Colon (tissue), 2 donors: ENCODE data around the gene COLQ.
"Not testable (repeated sequence)": the region's sequence is repeated elsewhere in the genome, so short reads cannot be mapped to it uniquely, and the experiment has no call there.

Experiments used
- FAIRE-seq: peaks from 2 replicates; lab custom pipeline; 2012; peaks lifted over from hg19 to GRCh38; lab: Jason Lieb, UNC
- donor health status: control.
- donor health status: control.

The COLQ gene

DNA sequence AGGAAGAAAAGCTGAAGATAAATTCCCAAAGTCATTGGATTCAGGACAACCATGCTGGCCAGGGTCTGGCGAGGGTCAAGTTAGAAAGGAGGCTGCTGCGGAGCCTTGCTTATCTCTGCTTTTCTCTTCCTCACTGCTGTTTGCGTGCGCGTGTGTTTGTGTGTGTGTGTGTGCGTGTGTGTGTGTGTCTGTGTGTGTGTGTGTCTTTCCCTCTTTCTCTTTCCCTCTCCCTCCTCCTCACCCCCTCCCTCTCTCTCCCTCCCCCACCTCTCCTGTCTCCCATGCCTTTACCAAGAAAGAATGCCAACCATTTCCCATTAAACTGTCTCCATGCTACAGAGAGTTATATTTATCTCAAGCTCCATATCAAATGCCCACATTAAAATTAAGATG, at the start of gene COLQ:
TSS of gene COLQ (minus strand) at position 134 of the 393 bp plus-strand sequence. CDS start at position 53, 81 bp downstream.
- FAIRE-seq, result no peak

DNA sequence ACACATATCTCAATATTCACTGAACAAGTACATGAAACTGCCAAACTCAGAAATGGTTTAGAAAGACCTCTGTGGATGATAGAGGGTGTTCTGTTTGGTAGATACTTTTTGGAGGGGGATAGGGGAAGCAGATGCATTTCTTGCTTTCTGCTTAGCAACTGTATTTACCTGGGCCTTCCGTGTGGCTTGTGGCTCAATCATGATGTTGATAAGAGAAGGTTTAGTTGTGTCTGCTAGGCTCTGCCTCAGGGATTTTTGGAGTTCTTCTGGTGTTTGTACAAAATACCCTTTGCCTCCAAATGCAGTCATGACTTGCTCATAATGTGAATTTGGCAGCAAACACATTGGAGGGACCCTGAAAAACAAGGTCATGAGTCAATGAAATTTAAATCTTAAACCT, 41.7 kb upstream of the COLQ start:
- no peak for FAIRE-seq

DNA sequence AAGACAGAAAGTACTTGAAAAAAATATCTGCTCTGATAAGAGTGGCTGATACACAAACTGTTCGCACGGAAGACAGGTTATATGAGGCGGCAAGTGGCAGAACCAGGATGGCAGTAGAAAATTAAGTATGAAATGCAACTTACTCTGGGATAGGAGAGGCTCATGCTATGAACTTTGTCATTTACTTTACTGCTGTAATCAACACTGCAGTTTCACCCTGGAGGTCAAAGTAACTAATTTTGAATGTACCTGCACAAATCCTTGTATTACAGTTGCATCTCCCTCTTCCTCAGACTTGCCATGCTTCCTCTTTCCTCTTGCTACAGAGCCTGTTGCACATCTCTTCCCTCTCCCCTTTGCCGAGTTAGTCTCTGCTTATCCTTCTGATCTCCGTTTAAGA, 41.1 kb upstream of the COLQ start:
- FAIRE-seq, result no peak

DNA sequence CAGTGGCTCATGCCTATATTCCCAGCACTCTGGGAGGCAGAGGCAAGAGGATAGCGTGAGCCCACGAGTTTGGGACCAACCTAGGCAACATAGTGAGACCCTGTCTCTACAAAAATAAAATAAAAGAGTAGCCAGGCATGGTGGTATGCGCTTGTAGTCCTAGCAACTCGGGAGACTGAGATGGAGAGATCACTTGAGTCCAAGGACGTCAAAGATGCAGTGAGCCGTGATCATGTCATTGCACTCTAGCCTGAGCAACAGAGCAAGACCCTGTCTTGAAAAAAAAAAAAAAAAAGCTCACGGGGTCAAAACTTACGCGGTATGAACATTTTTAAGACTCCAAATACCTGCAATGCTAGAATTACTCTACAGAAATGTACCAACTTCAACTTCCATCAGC, 37.1 kb upstream of the COLQ start:
- no peak for FAIRE-seq

DNA sequence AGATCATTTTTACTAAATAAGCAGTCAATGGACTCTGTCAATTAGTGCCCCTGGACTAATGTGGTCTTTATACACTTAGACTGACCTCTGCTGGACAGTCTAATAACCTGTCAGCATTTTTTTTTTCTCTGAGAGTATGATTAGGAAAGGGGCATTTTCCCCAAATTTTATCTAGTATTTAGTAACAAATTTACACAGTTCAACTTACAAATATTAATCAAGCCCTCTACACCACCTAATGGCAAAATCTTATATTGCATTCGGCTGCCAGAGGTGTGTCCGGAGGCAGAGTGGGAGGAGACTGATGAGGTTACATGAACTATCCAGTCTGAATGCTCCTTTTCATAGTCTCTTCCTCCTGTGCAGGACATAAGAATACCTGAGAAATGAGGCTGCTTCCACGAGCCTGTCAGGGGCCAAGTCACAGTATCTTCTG, 36.0 kb upstream of the COLQ start:
- no peak for FAIRE-seq

DNA sequence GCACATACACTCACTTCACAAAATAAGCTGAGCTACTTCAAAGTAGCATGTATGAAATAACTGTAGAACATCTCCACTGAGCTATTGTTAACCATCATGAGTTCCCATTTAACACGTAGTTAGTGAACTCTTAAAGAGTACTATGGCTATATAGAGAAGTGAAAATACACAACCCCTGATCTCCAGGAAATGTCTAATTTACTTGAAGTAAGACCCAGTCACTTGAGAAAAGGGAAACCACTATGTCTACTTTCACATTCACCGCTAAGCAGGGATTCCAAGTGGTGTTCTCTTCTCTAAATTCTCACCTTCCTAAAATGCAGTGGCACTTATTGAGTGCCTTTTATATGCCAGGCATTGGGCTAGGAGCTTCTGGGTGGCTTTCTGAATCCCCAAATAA, 35.0 kb upstream of the COLQ start:
- FAIRE-seq, result no peak

DNA sequence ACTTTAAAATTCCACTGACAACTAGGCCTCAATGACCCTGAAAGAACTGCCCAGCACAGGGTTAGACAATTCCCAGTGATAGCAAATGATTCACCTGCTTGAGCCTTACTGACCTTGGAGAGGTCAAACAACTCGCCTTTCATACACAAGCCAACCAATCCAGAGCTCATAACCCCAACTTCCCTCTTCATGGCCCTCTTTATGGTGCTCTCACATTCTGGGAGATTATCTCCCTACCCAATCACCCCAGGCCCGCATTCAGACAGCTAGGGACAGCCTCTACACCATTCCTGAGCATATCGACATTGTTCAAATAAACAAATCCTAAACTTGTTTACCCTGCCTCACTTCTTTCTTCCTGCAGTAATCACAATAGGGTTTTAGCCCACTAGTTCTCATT, 32.2 kb upstream of the COLQ start:
- FAIRE-seq, result no peak

DNA sequence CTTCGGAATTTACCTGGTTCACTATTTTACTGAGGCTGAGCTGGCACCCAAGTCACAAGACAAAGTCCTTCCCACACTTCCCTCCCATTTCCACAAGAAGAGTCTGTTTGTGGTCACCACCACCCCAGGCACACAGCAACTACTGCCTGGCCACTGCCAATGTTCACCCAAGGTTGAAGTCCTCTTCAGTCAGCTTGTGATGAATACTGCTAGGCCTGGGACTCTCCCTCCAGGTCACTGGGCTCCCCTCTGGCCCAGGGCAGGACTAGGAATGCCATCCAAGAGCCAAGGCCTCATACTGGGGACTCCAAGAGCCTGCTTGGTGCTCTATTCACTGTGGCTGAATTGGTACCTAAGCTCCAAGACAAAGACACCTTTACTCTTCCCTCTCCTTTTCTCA, 30.4 kb upstream of the COLQ start:
- no peak for FAIRE-seq

DNA sequence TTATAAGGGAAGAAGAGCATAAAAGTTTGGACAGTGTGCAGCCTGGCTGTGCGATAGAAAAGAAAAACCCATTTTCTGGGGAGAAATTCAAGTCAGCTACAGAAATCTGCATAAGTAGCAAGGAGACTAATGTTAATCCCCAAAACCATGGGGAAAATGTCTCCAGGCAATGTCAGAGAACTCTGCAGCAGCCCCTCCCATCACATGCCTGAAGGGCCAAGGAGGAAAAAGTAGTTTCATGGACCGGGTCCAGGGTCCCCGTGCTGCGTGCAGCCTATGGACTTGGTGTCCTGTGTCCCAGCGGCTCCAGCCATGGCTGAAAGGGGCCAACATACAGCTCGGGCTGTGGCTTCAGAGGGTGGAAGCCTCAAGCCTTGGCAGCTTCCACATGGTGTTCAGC, 28.3 kb upstream of the COLQ start:
- FAIRE-seq, result no peak

DNA sequence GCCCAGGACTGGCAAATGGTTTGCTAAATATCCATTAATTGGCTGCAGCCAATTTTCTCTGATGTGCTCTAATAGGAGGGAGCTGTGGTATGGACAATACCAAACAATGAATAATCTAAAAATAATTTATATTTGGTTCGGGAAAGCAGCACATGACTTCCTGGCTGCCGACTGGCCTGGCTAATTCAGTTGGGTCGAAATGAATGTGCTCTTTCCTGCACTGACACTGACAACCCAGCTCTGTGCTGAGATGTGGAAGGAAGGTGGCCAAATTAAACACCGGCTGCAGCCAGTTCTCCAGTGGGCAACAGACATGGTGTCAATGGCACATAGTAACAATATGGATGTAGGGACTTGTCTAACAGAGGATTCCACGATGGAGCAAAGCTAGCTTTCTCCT, 21.1 kb upstream of the COLQ start:
- no peak for FAIRE-seq

DNA sequence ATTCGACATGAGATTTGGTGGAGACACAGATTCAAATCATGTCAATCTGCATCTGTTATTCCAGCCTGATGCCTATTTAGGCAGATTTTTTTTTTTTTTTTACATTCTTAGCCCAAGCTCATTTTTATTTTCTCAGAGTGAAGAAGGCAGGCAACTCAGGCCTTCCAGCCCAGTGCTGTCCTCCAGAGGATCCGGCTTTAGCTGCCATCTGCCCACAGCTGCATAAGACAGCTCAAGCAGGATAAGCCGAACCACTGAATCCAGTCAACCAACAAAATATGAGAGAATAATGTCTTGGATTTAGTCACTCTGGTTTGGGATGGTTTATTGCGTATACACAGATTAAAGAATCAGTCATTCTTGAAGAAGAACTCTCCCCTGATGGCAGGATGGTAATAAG, 19.9 kb upstream of the COLQ start:
- FAIRE-seq, result no peak

DNA sequence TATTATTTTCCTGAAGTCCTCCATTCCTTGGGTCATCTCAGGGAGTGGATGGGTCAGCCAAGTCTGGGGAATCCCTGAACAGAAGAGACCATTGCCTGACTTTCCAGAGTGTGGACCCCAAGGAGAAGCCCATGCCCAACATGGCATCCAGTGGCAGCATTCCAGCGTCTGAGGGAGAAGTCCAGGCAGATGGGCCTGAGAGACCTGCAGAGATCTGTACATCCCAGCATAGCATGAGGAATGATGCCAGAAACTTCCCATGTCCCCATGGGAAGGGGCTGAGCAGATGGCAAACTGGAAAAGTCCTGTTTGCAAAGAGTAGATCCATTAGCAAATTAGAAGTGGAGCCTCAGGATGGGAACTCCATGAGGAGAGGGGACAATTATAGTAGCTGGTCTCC, 17.6 kb upstream of the COLQ start:
- no peak for FAIRE-seq

DNA sequence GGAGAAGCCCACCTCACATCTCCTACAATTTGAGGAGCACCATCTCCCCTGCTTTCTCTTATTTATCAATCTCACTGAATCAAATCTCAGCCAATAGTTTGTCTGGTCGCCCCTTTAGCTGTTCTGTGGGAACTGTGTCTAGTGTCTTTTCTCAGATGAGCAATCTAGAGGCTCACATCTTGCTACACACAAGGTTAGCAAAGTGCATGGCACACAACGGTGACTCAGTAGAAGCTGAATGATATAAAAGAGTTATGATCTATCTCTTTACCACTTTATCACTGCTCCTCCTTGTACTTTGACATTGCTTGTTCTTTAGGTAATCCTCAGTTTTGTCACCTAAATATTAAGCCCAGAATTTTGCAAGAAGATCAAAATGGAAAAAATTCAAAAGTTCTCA, 16.8 kb upstream of the COLQ start:
- FAIRE-seq, result no peak

DNA sequence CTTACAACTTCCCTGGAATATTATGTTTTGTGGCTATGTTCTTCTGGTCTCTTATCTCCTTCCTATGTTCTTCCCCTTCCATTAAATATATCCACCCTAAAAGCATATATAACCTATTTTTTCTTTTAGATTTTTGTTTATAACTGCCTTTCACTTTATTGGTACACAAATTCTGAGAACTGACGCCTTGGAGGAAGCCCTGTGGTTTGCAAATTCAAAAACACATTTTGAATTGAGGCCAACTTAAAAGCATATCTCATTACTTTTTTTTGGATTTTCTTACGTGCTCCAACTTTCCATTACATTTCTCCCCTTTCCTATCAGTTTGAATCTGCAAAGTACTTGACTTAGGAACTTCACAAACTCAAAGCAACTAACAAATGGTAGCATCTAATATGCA, 15.3 kb upstream of the COLQ start:
- no peak for FAIRE-seq

DNA sequence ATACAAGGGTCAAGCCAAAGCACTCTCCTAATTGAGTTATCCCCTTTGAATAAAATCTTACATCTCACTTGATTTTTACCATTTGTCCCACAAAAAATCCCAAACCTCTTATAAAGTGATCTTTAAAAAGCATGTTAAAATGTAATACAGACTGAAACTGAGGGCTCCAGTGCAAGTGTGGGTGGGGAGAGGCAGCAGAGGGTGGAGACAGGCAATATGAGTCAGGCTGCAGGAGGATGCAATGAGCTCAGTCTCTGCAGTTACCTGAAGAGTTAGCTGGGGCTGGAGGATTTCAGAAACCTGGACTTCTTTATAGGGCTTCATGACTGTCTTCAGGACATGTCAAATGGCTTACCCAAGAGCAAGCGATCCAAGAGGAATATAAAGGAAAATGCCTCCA, 14.2 kb upstream of the COLQ start:
- FAIRE-seq, result no peak

DNA sequence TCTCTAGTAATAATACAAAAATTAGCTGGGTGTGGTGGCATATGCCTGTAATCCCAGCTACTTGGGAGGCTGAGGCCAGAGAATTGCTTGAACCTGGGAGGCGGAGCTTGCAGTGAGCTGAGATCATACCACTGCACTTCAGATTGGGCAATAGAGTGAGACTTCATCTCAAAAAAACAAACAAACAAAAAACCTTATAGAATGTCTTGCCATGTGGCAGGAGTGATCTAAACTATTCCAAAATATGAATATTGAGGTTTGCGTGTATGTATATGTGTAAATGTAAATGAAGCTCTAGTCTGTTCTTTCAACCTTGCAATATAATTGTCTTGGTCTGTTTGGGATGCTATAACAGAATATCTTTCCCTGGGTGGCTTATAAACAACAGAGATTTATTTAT, 11.1 kb upstream of the COLQ start:
- FAIRE-seq, result not testable (repeated sequence)

DNA sequence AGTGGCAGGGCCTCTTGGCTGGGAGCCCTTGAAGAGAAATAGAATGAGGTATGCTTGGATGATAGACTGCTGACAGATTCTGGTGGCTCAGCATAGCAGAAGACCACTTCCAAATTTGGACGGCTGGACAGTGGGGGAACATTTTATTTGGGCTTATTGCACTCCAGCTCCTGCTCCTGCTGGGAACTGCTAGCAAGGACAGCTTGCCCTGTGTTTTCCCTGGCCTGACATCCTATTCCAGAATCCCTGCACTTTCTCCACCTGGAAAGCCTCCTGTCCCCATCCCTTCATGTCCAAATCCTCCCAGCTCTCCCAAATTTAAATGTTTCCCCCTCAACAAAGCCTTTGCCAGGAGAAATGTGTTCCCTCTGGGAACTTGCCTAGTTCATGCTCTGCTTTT, 9.8 kb upstream of the COLQ start:
- FAIRE-seq, result no peak

DNA sequence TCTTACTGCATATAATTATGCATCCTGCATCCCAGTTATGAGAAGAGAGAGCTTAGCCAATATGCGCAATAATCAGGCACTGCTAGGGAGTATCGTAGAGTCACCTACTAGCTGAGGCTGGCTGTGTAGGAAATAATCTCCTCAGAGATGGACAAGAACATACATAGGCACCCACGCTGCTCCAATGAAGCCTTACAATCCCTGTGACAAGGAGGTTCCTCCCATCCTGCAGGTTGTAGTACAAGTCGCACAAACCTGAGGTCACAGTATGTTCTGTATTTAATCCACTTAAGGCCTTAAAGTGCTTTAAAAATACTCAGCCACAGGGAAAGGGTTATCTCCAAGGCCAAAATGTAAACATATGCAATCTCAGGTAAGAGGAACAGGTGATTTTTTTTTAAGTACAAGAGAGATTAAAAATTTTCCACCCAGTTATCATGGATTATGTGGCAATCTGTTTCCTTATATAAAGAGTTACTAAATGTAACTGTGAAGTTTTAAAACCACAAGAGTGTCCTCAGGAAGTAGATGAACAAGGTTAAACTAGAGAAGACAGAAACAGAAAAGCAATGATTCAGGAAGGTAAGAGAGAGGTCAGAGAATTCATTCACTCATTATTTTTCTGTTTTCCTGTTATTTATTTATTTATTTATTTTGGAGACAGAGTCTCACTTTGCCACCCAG, 7.5 kb upstream of the COLQ start:
- FAIRE-seq, result no peak

DNA sequence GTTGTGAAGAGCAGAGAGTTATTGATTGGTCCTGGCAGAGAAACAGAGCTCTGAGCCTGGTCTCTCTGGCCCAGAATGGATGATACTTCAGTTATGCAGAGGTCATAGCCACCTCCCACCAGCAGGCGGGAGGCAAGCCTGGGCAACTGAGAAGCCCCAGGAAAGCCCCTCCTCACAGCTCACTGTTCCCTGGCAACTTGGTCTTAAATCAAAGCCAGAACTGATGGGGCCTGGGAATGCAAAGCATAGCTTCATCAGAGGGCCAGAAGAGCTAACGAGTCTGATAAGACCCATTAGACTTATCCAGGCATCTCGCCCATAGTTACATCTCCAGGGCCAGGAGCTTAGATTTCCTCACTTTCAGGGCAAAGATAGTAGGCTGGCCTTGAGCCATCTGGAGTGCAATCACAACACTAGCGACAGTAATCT, 5.5 kb upstream of the COLQ start:
- no peak for FAIRE-seq

DNA sequence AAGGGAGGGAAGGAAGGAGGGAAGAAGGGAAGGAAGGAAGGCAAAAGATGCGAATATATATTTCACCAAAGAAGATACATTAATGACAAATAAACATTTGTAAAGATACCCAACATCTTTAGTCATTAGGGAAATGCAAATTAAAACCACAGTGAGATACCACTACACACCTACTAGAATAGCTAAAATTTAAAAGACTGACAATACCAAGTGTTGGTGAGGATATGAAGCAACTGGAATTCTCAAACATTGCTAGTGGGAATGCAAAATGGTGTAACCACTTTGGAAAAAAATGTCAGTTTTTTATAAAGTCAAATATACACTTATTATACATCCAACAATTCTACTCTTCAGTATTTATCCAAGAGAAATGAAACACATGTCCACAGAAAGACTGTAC, 4.3 kb upstream of the COLQ start:
- no peak for FAIRE-seq

DNA sequence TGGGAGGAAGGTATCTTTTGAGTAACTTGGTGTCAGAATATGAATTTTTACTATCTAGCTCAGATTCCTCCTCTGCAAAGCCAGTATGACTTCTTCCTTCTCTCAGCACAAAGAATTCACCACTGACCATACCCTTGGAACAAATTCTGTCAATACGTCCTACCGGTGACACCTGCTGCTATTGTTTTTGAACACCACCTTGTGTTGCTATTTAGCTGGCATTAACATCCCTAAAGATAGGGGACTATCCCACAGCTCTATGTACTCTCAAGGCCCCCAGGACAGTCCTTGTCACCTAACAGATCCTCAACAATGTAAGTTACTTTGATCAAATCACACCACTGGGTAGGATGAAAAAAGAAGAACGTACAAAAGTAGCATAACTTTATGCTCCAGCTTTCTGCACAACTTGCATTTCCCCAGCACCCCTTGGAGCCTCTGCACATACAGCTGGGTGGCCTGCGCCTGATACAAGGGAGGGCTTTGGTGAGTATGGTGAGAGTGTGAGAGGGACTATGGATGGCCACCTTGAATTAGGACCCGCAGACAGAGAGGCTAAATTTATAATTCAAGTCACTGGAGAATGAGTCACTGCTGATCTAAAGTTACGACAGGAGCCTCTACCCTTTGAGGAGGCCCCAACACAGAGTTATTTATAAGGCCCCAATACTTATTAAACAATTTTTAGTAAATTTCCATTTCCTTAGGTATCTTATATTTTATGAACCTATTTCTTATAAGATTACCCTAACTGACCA, 2.3 kb upstream of the COLQ start:
- FAIRE-seq, result no peak

DNA sequence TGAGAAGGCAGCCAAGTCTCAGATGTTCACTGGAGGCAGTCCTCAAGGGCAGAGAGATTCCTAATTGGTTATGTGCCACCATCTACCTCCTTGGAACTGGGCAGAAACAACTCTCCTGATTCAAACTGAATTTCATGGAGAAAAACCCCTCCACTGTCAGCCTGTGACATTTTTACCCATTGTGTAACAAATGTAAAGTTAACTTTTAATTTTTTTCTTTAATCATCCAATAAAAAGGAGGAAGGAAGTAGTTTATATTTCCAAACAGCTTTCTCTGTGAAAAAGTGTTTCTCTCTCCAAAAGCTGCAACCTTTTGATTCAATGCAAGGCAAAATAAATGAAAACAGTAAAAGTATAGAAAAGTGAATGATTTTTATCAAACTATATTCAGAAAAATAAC, 510 bp upstream of the COLQ start:
- FAIRE-seq, result no peak

DNA sequence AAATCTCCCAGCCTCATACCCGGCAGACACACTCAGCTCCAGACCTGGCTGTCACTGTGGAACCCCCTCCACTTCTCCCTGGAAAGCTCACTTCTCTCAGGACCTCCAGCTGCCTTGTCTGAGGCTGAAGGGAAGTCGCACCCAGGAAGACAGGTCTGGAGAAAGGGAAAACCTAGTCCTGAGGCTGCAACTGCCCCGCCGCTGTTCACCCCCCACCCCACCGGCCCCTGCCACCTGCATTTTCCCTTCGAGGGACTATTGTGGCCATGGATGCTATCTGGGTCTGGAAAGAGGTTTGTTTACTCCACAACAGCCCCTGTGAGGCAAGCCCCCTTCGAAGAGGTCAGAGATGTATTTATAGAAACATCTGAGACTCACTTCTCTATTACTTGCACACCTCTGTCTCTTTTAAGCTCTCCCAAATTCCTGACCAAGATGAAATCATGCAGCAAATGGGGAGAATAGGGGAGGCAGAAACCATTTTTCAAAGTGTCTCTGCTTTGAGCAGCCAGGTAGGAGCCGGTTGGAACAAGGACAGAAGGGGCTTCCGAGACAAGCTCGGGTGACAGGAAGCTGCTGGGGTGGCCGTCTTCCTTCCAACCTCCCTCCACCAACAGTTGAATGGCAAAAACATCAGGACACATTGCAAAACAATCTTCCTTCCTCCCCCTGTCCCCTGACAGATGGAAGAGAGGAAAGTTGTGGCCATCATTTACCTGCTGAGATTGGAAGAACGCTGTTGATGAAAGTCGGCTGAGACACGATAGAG, 518 bp downstream of the COLQ start:
- FAIRE-seq, result no peak
